ENCODE results near the gene ATP6V1C2.

- TF ChIP-seq CTCF (IDR thresholded peaks at IDR 0.05) (no peak), POLR2A (IDR thresholded peaks at IDR 0.05) (no peak)
Measured at GRCh38 chr2:10764896-10765295, 43.5 kb downstream of the ATP6V1C2 start.
